ENCODE data around the gene ZNF783. TPM values are rescaled to one million over a fixed set of nuclear protein-coding genes. Genes with fewer than 3 reads are reported as not detected.
A peak's percentile ranks its signal among the peaks of the same experiment; 100 is the strongest.

The ZNF783 gene
- total RNA-seq, 1 donor = 13.4 TPM

DNA sequence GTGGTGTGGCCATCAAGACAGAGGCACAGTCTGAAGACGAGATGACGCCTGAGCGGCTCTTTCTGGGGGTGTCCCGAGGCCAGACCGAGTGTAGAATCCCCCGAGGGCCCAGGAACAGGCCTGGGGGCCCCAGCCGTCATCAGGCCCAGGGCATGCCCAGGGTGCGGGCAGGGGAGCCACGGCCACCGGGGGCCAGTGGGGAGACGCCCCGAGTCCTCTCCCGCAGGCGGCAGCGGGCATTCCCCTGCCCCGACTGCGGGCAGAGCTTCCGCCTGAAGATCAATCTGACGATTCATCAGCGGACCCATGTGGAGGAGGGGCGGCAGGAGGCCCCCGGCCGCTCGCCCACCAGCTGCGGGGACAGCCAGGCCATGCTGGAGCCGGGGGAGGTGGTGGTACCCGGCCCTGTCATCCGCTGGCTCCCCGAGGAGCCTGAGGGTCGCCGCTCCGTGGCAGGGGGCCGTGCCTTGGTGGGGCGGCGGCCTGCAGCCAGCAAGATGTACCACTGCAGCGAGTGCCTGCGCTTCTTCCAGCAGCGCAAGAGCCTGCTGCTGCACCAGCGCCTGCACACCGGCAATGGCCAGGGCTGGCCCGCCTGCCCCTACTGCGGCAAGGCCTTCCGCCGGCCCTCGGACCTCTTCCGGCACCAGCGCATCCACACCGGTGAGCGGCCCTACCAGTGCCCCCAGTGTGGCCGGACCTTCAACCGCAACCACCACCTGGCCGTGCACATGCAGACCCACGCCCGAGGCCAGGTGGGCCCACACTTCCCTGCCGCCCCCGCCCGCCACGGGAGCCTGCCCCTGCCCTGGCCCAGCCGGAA is 19.7 kb downstream of the ZNF783 start:
- no peak for TF ChIP-seq CTCF (IDR thresholded peaks at IDR 0.05; ENCODE audit: extremely low read depth, low read depth, low read length)
- Histone ChIP-seq H2AFZ (ENCODE audit: low read length) (no peak overlapping the region), H3K27me3 (ENCODE audit: insufficient read depth, low read length) (no peaks in the 10 kb centered on the region), H3K27ac (ENCODE audit: low read depth, low read length) (no peak overlapping the region), H3K4me3 (ENCODE audit: insufficient read depth, low read length) (no peak overlapping the region), H3K79me2 (ENCODE audit: insufficient read depth, low read length) (no peaks in the 10 kb centered on the region), H3K4me2 (ENCODE audit: insufficient read depth, low read length) (no peak overlapping the region), H3K4me1 (ENCODE audit: insufficient read depth, low read length) (peaks cover 13% of the 10 kb centered on the region), H3K36me3 (ENCODE audit: insufficient read depth, low read length) (peaks cover 31% of the 10 kb centered on the region), H3K9me3 (ENCODE audit: low read depth, low read length) (no peaks in the 10 kb centered on the region), H4K20me1 (ENCODE audit: insufficient read depth, low read length) (peaks cover 23% of the 10 kb centered on the region)
- peak; percentile 67 for DNase-seq (ENCODE audit: insufficient read length, low spot score, missing footprints)

DNA sequence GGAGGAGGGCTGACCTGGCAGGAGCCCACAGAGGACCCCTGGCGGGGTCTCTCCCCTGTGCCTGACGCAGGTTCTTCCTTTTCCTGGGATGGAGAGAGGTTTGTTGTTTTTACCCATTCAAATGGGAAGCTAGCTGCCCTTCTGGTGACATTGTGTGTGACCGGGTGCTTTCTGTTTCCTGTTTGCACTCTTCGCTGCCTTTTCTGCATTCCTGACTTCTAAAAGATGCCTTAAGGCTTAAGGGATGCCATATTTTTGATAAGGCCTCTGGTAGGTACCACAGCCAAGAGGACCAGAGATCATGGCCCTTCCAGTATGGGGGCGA is 20.3 kb downstream of the ZNF783 start:
- Histone ChIP-seq H3K4me1 (ENCODE audit: insufficient read depth, low read length) (peaks cover 13% of the 10 kb centered on the region), H3K79me2 (ENCODE audit: insufficient read depth, low read length) (no peaks in the 10 kb centered on the region), H3K27ac (ENCODE audit: low read depth, low read length) (no peak overlapping the region), H4K20me1 (ENCODE audit: insufficient read depth, low read length) (peaks cover 23% of the 10 kb centered on the region), H2AFZ (ENCODE audit: low read length) (no peak overlapping the region), H3K27me3 (ENCODE audit: insufficient read depth, low read length) (no peaks in the 10 kb centered on the region), H3K4me2 (ENCODE audit: insufficient read depth, low read length) (no peak overlapping the region), H3K36me3 (ENCODE audit: insufficient read depth, low read length) (peaks cover 29% of the 10 kb centered on the region), H3K9me3 (ENCODE audit: low read depth, low read length) (no peaks in the 10 kb centered on the region), H3K4me3 (ENCODE audit: insufficient read depth, low read length) (no peak overlapping the region)
- no peak for TF ChIP-seq CTCF (IDR thresholded peaks at IDR 0.05; ENCODE audit: extremely low read depth, low read depth, low read length)
- DNase-seq (ENCODE audit: insufficient read length, low spot score, missing footprints) = peak; percentile 38

- no peaks in the 10 kb centered on the region for H3K27me3 ChIP-seq (ENCODE audit: insufficient read depth, low read length)
- H3K9me3 ChIP-seq (ENCODE audit: low read depth, low read length) = no peaks in the 10 kb centered on the region
- no peaks in the 10 kb centered on the region for H3K79me2 ChIP-seq (ENCODE audit: insufficient read depth, low read length)
- no peak for TF ChIP-seq CTCF (IDR thresholded peaks at IDR 0.05; ENCODE audit: extremely low read depth, low read depth, low read length)
- H3K36me3 ChIP-seq (ENCODE audit: insufficient read depth, low read length) = peaks cover 27% of the 10 kb centered on the region
- peaks cover 13% of the 10 kb centered on the region for H3K4me1 ChIP-seq (ENCODE audit: insufficient read depth, low read length)
- no peak overlapping the region for H3K4me2 ChIP-seq (ENCODE audit: insufficient read depth, low read length)
- H3K4me3 ChIP-seq (ENCODE audit: insufficient read depth, low read length) = no peak overlapping the region
- H4K20me1 ChIP-seq (ENCODE audit: insufficient read depth, low read length) = peaks cover 20% of the 10 kb centered on the region
- H2AFZ ChIP-seq (ENCODE audit: low read length) = no peak overlapping the region
- no peak overlapping the region for H3K27ac ChIP-seq (ENCODE audit: low read depth, low read length)
- DNase-seq (ENCODE audit: insufficient read length, low spot score, missing footprints) = no peak
Observed at GRCh38 chr7:149283321-149283720, 21.3 kb downstream of the ZNF783 start.

- H3K9me3 ChIP-seq (ENCODE audit: low read depth, low read length) = no peaks in the 10 kb centered on the region
- DNase-seq (ENCODE audit: insufficient read length, low spot score, missing footprints) = peak; percentile 66
- H3K36me3 ChIP-seq (ENCODE audit: insufficient read depth, low read length) = peaks cover 19% of the 10 kb centered on the region
- H3K27me3 ChIP-seq (ENCODE audit: insufficient read depth, low read length) = no peaks in the 10 kb centered on the region
- TF ChIP-seq CTCF (IDR thresholded peaks at IDR 0.05; ENCODE audit: extremely low read depth, low read depth, low read length) = no peak
- peaks cover 13% of the 10 kb centered on the region for H3K4me1 ChIP-seq (ENCODE audit: insufficient read depth, low read length)
- H2AFZ ChIP-seq (ENCODE audit: low read length) = no peak overlapping the region
- H3K27ac ChIP-seq (ENCODE audit: low read depth, low read length) = no peak overlapping the region
- no peaks in the 10 kb centered on the region for H3K79me2 ChIP-seq (ENCODE audit: insufficient read depth, low read length)
- H3K4me3 ChIP-seq (ENCODE audit: insufficient read depth, low read length) = no peak overlapping the region
- H3K4me2 ChIP-seq (ENCODE audit: insufficient read depth, low read length) = no peak overlapping the region
- H4K20me1 ChIP-seq (ENCODE audit: insufficient read depth, low read length) = peaks cover 15% of the 10 kb centered on the region
Observed at GRCh38 chr7:149284343-149284742, 22.3 kb downstream of the ZNF783 start.

Measured in osteoblast (primary cell).